CD4-positive, alpha-beta T cell treated with Interferon gamma for 1 hour (primary cell): ENCODE results near the gene BMAL1.
"Not testable (repeated sequence)": the region's sequence is repeated elsewhere in the genome, so short reads cannot be mapped to it uniquely, and the experiment has no call there.

ENCODE experiments used
- DNase-seq: peaks from one replicate; pipeline ENCODE4 v3.0.0-alpha.2; 2020

The BMAL1 gene

DNA sequence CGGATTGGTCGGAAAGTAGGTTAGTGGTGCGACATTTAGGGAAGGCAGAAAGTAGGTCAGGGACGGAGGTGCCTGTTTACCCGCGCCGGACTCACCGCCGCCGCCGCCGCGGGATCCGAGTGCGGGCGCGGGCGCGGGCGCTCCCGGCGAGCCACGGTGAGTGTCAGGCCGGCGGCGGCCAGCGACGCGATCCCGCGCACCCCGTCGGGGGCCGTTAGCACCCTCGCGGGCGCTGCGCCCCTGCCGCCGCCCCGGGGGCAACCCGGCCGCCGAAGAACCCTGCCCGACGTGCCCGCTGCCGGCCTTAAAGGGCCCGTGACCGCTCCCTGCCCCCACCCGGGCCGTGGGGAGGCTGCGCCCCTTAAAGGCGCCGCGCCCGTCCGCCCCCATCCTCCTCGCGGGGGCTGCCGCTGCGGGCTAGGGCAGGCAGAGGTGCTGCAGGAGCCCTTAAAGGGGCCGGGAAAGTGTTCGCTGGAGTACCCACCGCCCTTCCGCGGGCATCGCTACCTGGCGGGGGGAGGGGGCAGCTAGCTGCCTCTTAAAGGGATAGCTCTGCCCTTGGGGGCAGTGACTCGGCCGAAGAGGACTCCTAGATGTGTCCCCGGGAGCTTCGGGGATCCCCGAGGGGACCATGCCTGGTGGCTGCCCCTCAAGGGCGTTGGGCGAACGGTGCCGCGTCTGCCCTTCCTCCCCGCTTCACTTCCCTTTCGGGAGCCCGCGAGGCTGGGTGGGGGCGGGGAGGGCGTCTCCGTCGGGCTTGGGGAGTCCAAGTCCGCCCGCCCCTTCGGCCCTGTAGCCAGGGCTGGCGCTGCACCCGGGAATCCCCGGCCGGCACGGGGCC lies at the start of gene BMAL1:
BMAL1 (plus strand) TSS at position 23 of the 841 bp plus-strand sequence. CDS start 76,519 bp downstream, outside the sequence.
- DNase-seq: peak; percentile 53

DNA sequence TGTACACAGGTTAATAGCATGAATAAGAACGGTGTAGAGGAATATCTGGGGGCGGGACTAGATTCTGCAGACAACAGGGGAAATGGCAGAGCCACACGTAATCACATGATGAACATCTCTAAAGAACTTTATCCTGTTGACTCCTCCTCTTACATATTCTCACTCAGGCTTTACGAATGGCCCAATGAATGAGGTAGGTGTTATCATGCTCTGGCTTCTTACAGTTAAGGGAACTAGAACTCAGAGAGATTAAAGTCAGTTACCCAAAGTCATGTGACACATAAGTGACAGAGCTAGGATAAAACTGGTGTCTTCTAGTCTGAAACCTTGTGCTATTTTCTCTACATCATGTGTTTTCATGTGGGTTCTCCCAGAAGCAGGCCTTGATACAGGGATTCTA lies 49.0 kb upstream of the BMAL1 start:
- no peak for DNase-seq

DNA sequence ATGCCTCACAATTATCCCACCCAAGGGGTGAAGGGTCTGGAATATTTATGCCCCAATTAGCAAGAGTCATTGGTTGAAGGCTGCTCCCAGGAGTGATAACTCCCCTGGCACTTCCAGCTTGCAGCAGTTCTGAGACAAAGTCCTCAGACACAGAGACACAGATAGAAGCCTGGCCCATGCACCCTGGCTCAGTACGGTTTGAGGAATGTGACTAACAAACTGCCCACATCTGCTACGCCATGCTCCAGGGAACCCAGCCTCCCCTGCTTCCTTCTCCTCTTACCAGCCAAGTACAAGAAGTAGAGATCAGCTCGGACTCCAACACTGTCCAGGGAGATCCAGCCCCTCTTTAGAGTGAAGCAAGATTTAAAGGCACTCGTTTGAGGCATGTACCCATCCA lies 48.5 kb upstream of the BMAL1 start:
- DNase-seq: no peak

DNA sequence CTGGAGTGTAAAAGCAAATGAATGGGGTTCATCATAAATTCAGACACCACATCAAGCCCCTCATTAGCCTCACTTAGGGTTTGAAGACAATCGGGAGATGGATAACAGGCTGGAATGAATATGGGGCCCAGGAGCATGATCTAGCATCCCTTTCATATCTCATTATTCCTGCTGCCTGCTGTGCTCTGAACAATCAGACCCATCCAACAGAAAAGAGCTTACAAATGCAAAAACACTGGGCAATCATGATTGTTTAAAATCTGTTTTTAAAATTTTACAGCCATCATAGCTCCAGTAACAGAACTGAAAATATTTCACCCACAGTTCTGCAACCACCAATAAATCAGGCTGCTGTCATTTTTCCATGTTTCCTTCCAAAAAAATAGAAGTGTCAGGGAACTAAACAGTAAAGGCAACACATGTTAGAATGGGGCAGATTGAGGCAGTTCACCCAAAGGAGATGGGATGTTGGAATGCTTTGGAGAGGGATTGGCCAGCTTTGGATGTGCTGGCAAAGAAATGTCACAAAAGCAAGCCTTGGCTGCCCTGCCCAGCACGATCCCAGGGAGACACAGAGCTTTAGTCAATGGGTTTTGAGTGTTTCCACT lies 47.8 kb upstream of the BMAL1 start:
- no peak for DNase-seq

- DNase-seq: no peak
Measured at GRCh38 chr11:13233173-13233745, 44.3 kb upstream of the BMAL1 start.

GRCh38 chr11:13235895-13236294 lies 41.7 kb upstream of the BMAL1 start:
- DNase-seq: no peak

- no peak for DNase-seq
Measured at GRCh38 chr11:13236626-13237025, 41.0 kb upstream of the BMAL1 start.

- DNase-seq: no peak
Measured at GRCh38 chr11:13237761-13238160, 39.8 kb upstream of the BMAL1 start.

- DNase-seq: peak; percentile 16
Measured at GRCh38 chr11:13238879-13239514, 38.6 kb upstream of the BMAL1 start.

- no peak for DNase-seq
Measured at GRCh38 chr11:13242564-13242963, 35.0 kb upstream of the BMAL1 start.

- no peak for DNase-seq
Measured at GRCh38 chr11:13247606-13248296, 29.8 kb upstream of the BMAL1 start.

DNA sequence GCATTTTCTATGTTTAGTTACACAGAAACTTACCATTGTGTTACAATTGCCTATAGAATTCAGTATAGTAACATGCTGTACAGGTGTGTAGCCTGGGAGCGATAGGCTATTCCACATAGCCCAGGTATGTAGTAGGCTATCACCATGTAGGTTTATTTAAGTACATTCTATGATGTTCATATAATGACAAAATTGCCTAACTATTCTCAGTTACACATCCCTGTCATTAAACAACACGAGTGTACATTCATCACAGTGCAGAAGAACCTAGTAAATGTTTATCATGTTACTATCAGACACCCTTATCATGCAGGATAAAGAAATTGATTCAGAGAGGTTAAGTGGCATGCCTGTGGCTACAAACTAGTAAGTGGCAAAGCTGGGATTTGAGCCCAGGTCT lies 28.4 kb upstream of the BMAL1 start:
- no peak for DNase-seq

GRCh38 chr11:13249992-13250391 lies 27.6 kb upstream of the BMAL1 start:
- DNase-seq: no peak

DNA sequence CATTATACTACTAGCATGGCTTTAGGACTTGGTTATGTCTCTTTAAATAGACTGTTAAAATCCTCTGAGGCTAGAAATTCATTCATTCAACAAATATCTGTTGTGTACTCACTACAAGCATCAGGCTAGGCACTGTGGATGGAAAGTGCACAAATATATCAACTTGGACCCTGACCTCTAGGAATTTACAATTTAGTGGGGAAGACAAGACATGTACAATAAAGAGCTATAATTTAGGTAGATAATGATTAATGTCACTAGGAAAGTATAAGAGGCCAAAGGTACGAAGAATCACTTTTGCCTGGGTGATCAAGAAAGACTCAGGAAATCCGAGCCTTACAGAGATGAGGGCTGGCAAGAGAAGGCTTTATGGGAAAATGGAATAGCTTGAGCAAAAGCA lies 25.6 kb upstream of the BMAL1 start:
- no peak for DNase-seq

DNA sequence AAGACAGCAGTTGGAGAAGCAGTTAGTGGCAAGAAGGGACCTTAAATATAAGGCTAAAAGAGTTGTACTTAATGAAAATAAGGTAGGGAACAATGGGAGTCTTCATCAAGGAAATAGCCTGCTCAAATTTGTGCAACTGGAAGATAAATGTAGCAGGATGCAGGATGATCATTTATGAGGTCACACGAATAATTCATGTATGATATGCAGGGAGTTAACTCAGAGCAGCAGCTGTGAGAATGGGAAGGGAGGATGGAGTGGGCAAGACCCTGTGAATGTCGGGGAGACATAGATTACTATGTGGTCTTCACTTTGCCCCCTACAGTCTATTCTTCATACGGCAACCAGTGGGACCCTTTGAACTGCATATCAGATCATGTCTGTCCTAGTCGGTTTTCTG lies 25.2 kb upstream of the BMAL1 start:
- DNase-seq: no peak

- no peak for DNase-seq
Measured at GRCh38 chr11:13256216-13256615, 21.4 kb upstream of the BMAL1 start.

DNA sequence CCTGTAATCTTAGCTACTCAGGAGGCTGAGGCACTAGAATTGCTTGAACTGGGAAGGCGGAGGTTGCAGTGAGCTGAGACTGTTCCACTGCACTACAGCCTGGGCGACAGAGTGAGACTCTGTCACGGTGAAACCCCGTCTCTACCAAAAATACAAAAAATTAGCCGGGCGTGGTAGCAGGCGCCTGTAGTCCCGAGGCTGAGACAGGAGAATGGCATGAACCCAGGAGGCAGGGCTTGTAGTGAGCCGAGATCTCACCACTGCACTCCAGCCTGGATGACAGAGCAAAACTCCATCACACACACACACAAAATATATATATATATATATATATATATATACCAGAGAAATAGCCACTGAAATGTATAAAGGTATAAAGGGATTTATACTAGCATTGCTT lies 19.5 kb upstream of the BMAL1 start:
- not testable (repeated sequence) for DNase-seq

DNA sequence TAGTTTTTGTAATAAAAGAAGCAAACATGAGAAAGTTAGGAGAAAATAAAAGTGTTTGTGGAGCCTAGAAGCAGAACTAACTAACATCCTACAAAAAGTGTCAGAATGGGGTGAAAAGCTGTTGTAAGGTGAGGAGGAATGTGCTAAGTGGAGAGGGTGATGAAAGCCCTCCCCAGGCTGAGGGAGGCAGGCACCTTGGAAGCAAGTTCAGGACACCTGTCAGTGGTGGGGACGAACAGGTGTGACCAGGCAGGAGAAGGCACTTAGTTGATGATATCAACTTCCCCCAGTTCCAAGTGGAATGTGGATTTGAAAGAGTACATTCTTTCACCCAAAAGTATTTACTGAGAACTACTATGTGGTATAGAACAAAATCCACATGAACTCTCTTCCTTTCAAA lies 18.7 kb upstream of the BMAL1 start:
- no peak for DNase-seq

GRCh38 chr11:13259374-13259773 lies 18.2 kb upstream of the BMAL1 start:
- DNase-seq: no peak

DNA sequence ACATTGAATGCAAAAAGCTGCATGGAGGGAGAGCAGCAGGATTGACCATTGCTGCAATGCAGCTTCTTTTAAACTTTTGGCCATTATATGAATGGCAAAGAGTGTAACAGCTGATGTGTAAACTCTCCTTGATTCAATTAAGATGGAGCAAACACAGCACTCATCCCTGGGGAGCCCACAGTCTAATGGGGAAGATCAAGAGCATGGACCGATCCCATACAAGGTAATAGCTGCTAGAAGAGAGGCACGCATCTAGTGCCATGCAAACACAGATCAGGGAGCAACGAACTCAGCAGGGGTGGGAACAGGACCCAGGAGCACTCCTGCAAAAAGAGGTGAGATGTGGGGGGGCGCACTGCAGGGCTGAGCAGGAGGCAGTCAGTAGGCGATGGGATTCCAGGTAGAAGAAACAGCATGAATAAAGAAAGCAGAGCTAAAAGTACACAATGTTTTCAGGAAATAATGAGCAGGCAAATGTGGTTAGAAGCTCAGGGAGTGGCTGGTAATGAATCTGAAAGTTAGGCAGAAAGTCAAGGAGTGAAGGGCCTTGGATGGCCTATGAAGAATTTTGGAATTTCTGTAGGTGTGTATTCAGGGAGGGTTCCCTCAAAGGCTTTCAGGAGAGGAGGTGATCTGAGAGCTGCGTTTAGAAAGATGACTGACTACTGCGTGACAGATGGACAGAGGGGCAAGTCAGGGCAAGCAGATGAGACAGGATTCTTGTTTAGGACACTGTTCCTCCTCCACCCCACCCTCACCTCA lies 17.2 kb upstream of the BMAL1 start:
- no peak for DNase-seq

GRCh38 chr11:13260963-13261588 lies 16.5 kb upstream of the BMAL1 start:
- DNase-seq: no peak

- no peak for DNase-seq
Measured at GRCh38 chr11:13261591-13262061, 16.0 kb upstream of the BMAL1 start.
